HG03342 (cell line): Measurements from ENCODE around the gene C10orf67.

Experiments
- ATAC-seq: cut with Tn5 transposase; IDR thresholded peaks from one replicate; pipeline ENCODE4 v1.9.1; 2021; ENCODE audit warnings: mild to moderate bottlenecking, moderate library complexity; ENCODE audit not compliant: unreplicated experiment

C10orf67 gene

GRCh38 chr10:23199768-23200511 is 144.7 kb downstream of the C10orf67 start:
- ATAC-seq = no peak

- ATAC-seq = no peak
These were observed 145.4 kb downstream of the C10orf67 start for GRCh38 chr10:23198940-23199767.

- ATAC-seq = no peak
These were observed 146.0 kb downstream of the C10orf67 start for GRCh38 chr10:23198610-23198939.

GRCh38 chr10:23197416-23197861 is 147.2 kb downstream of the C10orf67 start:
- no peak for ATAC-seq

GRCh38 chr10:23196915-23197314 is 147.7 kb downstream of the C10orf67 start:
- no peak for ATAC-seq

GRCh38 chr10:23195846-23196600 is 148.6 kb downstream of the C10orf67 start:
- ATAC-seq = no peak

GRCh38 chr10:23194966-23195845 is 149.4 kb downstream of the C10orf67 start:
- ATAC-seq = no peak

GRCh38 chr10:23194471-23194965 is 150.1 kb downstream of the C10orf67 start:
- ATAC-seq = no peak

- no peak for ATAC-seq
These were observed 151.0 kb downstream of the C10orf67 start for GRCh38 chr10:23193435-23194074.

- ATAC-seq = no peak
These were observed 151.7 kb downstream of the C10orf67 start for GRCh38 chr10:23192712-23193434.

- no peak for ATAC-seq
These were observed 152.6 kb downstream of the C10orf67 start, which contains the start of gene PTF1A for GRCh38 chr10:23191764-23192711. PTF1A (plus strand) TSS chr10:23192312; CDS start chr10:23192531, 219 bp downstream.

- no peak for ATAC-seq
These were observed 153.5 kb downstream of the C10orf67 start for GRCh38 chr10:23190872-23191763.

- no peak for ATAC-seq
These were observed 155.6 kb downstream of the C10orf67 start for GRCh38 chr10:23189024-23189423.

- no peak for ATAC-seq
These were observed 157.4 kb downstream of the C10orf67 start for GRCh38 chr10:23187155-23187554.

GRCh38 chr10:23186697-23187096 is 157.9 kb downstream of the C10orf67 start:
- ATAC-seq = no peak

- ATAC-seq = no peak
These were observed 158.4 kb downstream of the C10orf67 start for GRCh38 chr10:23186178-23186577.

- ATAC-seq = no peak
These were observed 169.6 kb downstream of the C10orf67 start for GRCh38 chr10:23174977-23175512.
